GM21381 (cell line): ENCODE results near the gene TEKTIP1.
"Not testable (repeated sequence)": the region's sequence is repeated elsewhere in the genome, so short reads cannot be mapped to it uniquely, and the experiment has no call there.

Experiments used
- ATAC-seq: cut with Tn5 transposase; IDR thresholded peaks from one replicate; pipeline ENCODE4 v1.9.1; 2021; ENCODE audit warnings: mild to moderate bottlenecking, moderate library complexity; ENCODE audit not compliant: unreplicated experiment

Gene TEKTIP1

GRCh38 chr19:3581792-3582191, 42.8 kb downstream of the TEKTIP1 start:
- ATAC-seq: not testable (repeated sequence)

GRCh38 chr19:3584036-3584802, 45.2 kb downstream of the TEKTIP1 start:
- ATAC-seq: not testable (repeated sequence)

GRCh38 chr19:3585301-3586126, 46.5 kb downstream of the TEKTIP1 start, which contains the start of gene GIPC3:
TSS of gene GIPC3 (plus strand) at chr19:3585478. CDS start at chr19:3585598, 120 bp downstream.
- no peak for ATAC-seq

GRCh38 chr19:3586127-3586626, 47.2 kb downstream of the TEKTIP1 start:
- no peak for ATAC-seq

GRCh38 chr19:3586707-3587346, 47.9 kb downstream of the TEKTIP1 start:
- ATAC-seq: no peak

- ATAC-seq: no peak
Observed at GRCh38 chr19:3589439-3589838, 50.5 kb downstream of the TEKTIP1 start.

GRCh38 chr19:3589949-3590348, 51.0 kb downstream of the TEKTIP1 start:
- no peak for ATAC-seq

- no peak for ATAC-seq
Observed at GRCh38 chr19:3590991-3591659, 52.2 kb downstream of the TEKTIP1 start.

GRCh38 chr19:3591876-3592613, 53.1 kb downstream of the TEKTIP1 start:
- ATAC-seq: no peak

- no peak for ATAC-seq
Observed at GRCh38 chr19:3593156-3593555, 54.2 kb downstream of the TEKTIP1 start.
